OCI-LY7 (cell line): ENCODE measurements around the gene PFKL.

Source experiments
- EZH2phosphoT487 ChIP-seq: fragments of 200-600 bp; sonication (generic); IDR thresholded peaks from 2 replicates; pipeline ENCODE4 v1.6.1; 2018; ENCODE audit warnings: low read depth, borderline replicate concordance, mild to moderate bottlenecking, mixed run types, antibody characterized with exemption, low read length, moderate library complexity, mixed read lengths
- TF ChIP-seq, protein P1 (sequence below): fragments of 200-600 bp; sonication (generic); conservative IDR thresholded peaks from 2 replicates; pipeline ENCODE4 v1.5.1; 2014; ENCODE audit warnings: mild to moderate bottlenecking, antibody characterized with exemption, low read length, moderate library complexity, mixed read lengths

- TF ChIP-seq, protein P1, sequence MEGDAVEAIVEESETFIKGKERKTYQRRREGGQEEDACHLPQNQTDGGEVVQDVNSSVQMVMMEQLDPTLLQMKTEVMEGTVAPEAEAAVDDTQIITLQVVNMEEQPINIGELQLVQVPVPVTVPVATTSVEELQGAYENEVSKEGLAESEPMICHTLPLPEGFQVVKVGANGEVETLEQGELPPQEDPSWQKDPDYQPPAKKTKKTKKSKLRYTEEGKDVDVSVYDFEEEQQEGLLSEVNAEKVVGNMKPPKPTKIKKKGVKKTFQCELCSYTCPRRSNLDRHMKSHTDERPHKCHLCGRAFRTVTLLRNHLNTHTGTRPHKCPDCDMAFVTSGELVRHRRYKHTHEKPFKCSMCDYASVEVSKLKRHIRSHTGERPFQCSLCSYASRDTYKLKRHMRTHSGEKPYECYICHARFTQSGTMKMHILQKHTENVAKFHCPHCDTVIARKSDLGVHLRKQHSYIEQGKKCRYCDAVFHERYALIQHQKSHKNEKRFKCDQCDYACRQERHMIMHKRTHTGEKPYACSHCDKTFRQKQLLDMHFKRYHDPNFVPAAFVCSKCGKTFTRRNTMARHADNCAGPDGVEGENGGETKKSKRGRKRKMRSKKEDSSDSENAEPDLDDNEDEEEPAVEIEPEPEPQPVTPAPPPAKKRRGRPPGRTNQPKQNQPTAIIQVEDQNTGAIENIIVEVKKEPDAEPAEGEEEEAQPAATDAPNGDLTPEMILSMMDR = no peak
- TF ChIP-seq EZH2phosphoT487 = no peak
Observed at GRCh38 chr21:44262338-44263056, 37.4 kb upstream of the PFKL start.
